Panc1 (cell line): ENCODE measurements around the gene JUND. TPM values are rescaled to one million over a fixed set of nuclear protein-coding genes. Genes with fewer than 3 reads are reported as not detected.

ENCODE experiments used
- ATAC-seq: fragments of 200-7000 bp; cut with Tn5 transposase; 2 replicates; pipeline ENCODE4 v1.9.1; 2020; ENCODE audit warnings: mild to moderate bottlenecking, moderate library complexity
- BruUV-seq: library from RNA; stranded (reverse); fragments of 400-500 nt; replicated peaks from 2 replicates; lab custom pipeline; 2021; lab: Mats Ljungman, UMichigan
- CTCF ChIA-PET: fragments of 300-600 bp; sonication (Branson Sonifier 250); formaldehyde crosslinking; loops from one replicate; lab custom pipeline; 2022; ENCODE audit warnings: antibody characterized with exemption; lab: Charles Lee
- POLR2A ChIA-PET: fragments of 300-600 bp; sonication (Branson Sonifier 250); formaldehyde crosslinking; loops from one replicate; lab custom pipeline; 2022; ENCODE audit warnings: antibody characterized with exemption; lab: Charles Lee
- DNase-seq: peaks from one replicate; pipeline ENCODE4 v3.0.0-alpha.2; 2010; ENCODE audit warnings: low read depth, low spot score
- H3K27ac ChIP-seq: 2 replicates; pipeline ENCODE4 v1.5.1; 2011; ENCODE audit warnings: mild to moderate bottlenecking, low read length, inconsistent platforms
- H3K27me3 ChIP-seq: fragments of 200-500 bp; sonication (Bioruptor generic); 2 replicates; pipeline ENCODE4 v1.6.0; 2014; ENCODE audit warnings: low read length, inconsistent platforms; ENCODE audit not compliant: control insufficient read depth, insufficient read depth
- H3K36me3 ChIP-seq: fragments of 200-500 bp; sonication (Bioruptor generic); 2 replicates; pipeline ENCODE4 v1.5.1; 2014; ENCODE audit warnings: inconsistent platforms, mild to moderate bottlenecking, low read length, moderate library complexity; ENCODE audit not compliant: control insufficient read depth, insufficient read depth
- H3K4me1 ChIP-seq: 2 replicates; pipeline ENCODE4 v1.5.1; 2011; ENCODE audit warnings: inconsistent platforms, mild to moderate bottlenecking, low read length, moderate library complexity; ENCODE audit not compliant: control insufficient read depth, insufficient read depth
- H3K4me3 ChIP-seq, 2 experiments: 2 replicates each; pipeline ENCODE4 v1.5.1; 2011 to 2012; ENCODE audit warnings: low read depth in 2 of 2, low read length in 2 of 2, mild to moderate bottlenecking in 2 of 2, inconsistent platforms in 1 of 2, moderate library complexity in 1 of 2
- H3K9me3 ChIP-seq: fragments of 200-500 bp; sonication (Bioruptor generic); 2 replicates; pipeline ENCODE4 v1.5.1; 2014; ENCODE audit warnings: low read depth, mild to moderate bottlenecking, inconsistent platforms, low read length, moderate library complexity; ENCODE audit not compliant: control insufficient read depth, insufficient read depth
- CTCF ChIP-seq: fragments of 450-650 bp; IDR thresholded peaks from 2 replicates; pipeline ENCODE4 v1.5.1; 2017; ENCODE audit warnings: mild to moderate bottlenecking
- POLR2AphosphoS5 ChIP-seq: IDR thresholded peaks from 2 replicates; pipeline ENCODE4 v1.6.1; 2012; ENCODE audit warnings: mild to moderate bottlenecking, low read depth, low read length, moderate library complexity
- REST ChIP-seq, 2 experiments: IDR thresholded peaks; 2 replicates each; pipeline ENCODE4 v1.6.1; 2011 to 2012; ENCODE audit warnings: low read depth in 2 of 2, control low read depth in 1 of 2, low read length in 1 of 2, mild to moderate bottlenecking in 1 of 2, moderate library complexity in 1 of 2; ENCODE audit not compliant: insufficient read depth in 1 of 2
- SIN3A ChIP-seq: IDR thresholded peaks from 2 replicates; pipeline ENCODE4 v1.6.1; 2012; ENCODE audit warnings: low read depth, mild to moderate bottlenecking, low read length, moderate library complexity, borderline replicate concordance; ENCODE audit not compliant: insufficient read depth
- TCF7L2 ChIP-seq: IDR thresholded peaks from 2 replicates; pipeline ENCODE4 v1.6.1; 2011; ENCODE audit warnings: mild to moderate bottlenecking, low read depth, low read length, inconsistent platforms
- in situ Hi-C: cut with HindIII; loops from 2 replicates; pipeline ENCODE4 v1.10.0; 2016; ENCODE audit warnings: low sequenced_read_pairs, low pct_unique_long_range_greater_than_20kb
- intact Hi-C: fragments of 100-400 bp; cut with micrococcal nuclease; formaldehyde crosslinking; loops from one replicate; pipeline ENCODE4 v1.10.0; 2022; ENCODE audit not compliant: unreplicated experiment
- total RNA-seq: library from RNA; stranded (reverse); gene quantifications from one replicate; pipeline ENCODE4 v1.2.1, GENCODE V29; 2021; ENCODE audit not compliant: unreplicated experiment

The JUND gene
- total RNA-seq, 1 experiment from 2014 or later = 130 TPM

GRCh38 chr19:18261474-18261873 lies 19.9 kb downstream of the JUND start:
- Histone ChIP-seq H3K27me3 (no peaks in the 10 kb centered on the region), H3K27ac (no peak overlapping the region), H3K4me1 (no peaks in the 10 kb centered on the region), H3K9me3 (no peaks in the 10 kb centered on the region), H3K4me3 (no peak overlapping the region), H3K36me3 (no peaks in the 10 kb centered on the region)
- no peak for DNase-seq
- no TSS peak for BruUV-seq
- POLR2A ChIA-PET = no interaction called here
- ATAC-seq = no peak
- TF ChIP-seq TCF7L2 = no peak
- TF ChIP-seq POLR2AphosphoS5 = no peak
- no peak for TF ChIP-seq CTCF
- TF ChIP-seq REST (IDR thresholded peaks at IDR 0.05; ENCODE audit: insufficient read depth in 1 of 2, low read depth in 2 of 2, low read length in 1 of 2) = no peak
- TF ChIP-seq SIN3A = no peak
- CTCF ChIA-PET = no interaction called here
- in situ Hi-C loops = no loop called here
- intact Hi-C loops = no loop called here

GRCh38 chr19:18259893-18260292 lies 21.5 kb downstream of the JUND start:
- H3K9me3 ChIP-seq = no peaks in the 10 kb centered on the region
- DNase-seq (no peak), ATAC-seq (no peak)
- in situ Hi-C loops = no loop called here
- no peak overlapping the region for H3K27ac ChIP-seq
- H3K4me1 ChIP-seq = no peaks in the 10 kb centered on the region
- intact Hi-C loops = no loop called here
- H3K27me3 ChIP-seq = no peaks in the 10 kb centered on the region
- ChIA-PET CTCF (no interaction called here), POLR2A (interaction anchor here (0.6 kb wide), 1 partner anchor 40 kb away, joined by 3 read pairs; no protein-coding TSS in a partner anchor)
- BruUV-seq = no TSS peak
- no peaks in the 10 kb centered on the region for H3K36me3 ChIP-seq
- H3K4me3 ChIP-seq = no peak overlapping the region
- TF ChIP-seq CTCF = no peak
- no peak for TF ChIP-seq SIN3A
- no peak for TF ChIP-seq REST (IDR thresholded peaks at IDR 0.05; ENCODE audit: insufficient read depth in 1 of 2, low read depth in 2 of 2, low read length in 1 of 2)
- TF ChIP-seq POLR2AphosphoS5 = no peak
- no peak for TF ChIP-seq TCF7L2
